Ramos (cell line): ENCODE measurements around the gene ACHE.

Experiments used
- in situ Hi-C: fragments of 300-500 bp; cut with MboI; formaldehyde crosslinking; loops from one replicate; pipeline ENCODE4 v1.14.3; 2022; ENCODE audit warnings: low sequenced_read_pairs; ENCODE audit not compliant: unreplicated experiment

The ACHE gene

DNA sequence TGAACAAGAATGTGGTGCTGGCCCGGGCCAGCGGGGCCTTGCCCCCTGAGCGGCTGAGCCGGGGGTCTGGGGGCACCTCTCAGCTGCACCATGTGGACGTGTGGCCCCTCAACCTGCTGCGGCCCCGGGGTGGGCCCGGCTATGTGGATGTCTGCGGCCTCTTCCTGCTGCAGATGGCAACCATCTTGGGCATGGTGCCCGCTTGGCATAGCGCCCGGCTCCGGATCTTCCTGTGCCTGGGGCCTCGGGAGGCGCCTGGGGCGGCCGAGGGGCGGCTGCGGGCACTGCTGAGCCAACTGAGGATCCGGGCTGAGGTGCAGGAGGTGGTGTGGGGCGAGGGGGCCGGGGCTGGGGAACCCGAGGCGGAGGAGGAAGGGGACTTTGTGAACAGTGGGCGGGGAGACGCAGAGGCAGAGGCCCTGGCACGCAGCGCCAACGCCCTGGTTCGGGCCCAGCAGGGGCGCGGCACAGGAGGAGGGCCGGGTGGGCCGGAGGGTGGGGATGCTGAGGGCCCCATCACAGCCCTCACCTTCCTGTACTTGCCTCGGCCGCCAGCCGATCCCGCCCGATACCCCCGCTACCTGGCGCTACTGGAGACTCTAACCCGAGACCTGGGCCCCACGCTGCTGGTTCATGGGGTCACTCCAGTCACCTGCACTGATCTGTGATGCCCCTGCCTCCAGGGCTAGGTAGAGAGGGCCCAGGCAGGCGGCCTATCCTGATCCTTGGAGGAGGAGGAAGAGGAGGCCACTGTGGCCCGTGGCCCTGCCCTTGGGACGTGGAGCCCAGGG lies 29.6 kb downstream of the ACHE start:
- in situ Hi-C loops, result loop anchor here (25.0 kb wide), 1 partner anchor 1596 kb away; the partner anchor contains the start of genes ALKBH4 and LRWD1

DNA sequence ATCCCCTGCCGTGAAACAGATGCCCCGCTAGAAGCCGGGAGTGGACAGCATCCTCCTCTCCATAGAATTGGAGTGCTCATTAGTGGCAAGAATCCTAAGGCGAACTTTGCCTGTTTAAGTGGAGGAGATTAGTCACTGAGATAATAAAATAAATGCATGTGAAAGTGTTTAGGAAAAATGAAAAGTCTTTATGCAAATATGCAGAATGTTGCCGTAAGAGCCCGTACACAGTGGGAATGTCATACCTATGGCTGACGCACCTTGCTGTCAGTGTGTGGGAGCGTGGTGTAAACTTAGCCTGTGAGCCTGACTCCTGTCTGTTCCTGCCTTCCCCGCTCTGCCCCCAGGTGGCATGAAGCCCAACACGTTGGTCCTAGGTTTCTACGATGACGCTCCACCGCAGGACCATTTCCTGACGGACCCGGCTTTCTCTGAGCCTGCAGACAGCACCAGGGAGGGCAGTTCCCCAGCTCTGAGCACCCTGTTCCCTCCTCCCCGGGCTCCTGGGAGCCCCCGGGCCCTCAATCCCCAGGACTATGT lies 30.2 kb downstream of the ACHE start:
- in situ Hi-C loops, result loop anchor here (25.0 kb wide), 1 partner anchor 1597 kb away; the partner anchor contains the start of genes ALKBH4 and LRWD1

- in situ Hi-C loops, result loop anchor here (25.0 kb wide), 1 partner anchor 1598 kb away; the partner anchor contains the start of genes ALKBH4 and LRWD1
These were observed 31.3 kb downstream of the ACHE start for GRCh38 chr7:100864263-100864845.

DNA sequence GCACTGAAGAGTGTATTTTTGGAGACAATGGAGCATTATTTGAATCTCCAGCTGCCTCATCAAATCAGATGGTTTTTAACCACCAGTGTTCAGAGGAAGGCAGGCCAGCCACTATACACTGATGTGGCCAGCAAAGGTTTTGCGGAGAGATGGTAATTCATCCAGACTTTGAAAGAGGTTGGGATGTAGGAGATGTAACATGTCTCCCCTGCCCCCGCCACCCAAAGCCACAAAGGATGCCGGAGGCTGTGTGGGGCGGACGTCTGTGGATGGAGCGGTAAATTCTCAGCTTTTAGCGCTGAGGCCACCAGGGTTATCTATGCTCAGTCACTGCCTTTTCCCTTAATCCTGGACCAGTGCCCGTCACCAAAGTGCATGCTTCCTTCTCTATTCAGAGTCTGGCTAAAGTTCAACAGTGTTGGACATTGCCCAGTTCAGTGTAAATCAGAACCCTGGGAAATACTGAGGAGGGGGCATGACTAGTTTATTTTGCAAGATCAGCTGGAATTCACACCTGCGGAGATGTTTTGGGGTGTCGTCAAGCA lies 32.2 kb downstream of the ACHE start:
- in situ Hi-C loops, result loop anchor here (25.0 kb wide), 1 partner anchor 1599 kb away; the partner anchor contains the start of genes ALKBH4 and LRWD1

GRCh38 chr7:100861616-100861985 lies 34.1 kb downstream of the ACHE start:
- in situ Hi-C loops, result loop anchor here (25.0 kb wide), 1 partner anchor 1601 kb away; the partner anchor contains the start of genes ALKBH4 and LRWD1

DNA sequence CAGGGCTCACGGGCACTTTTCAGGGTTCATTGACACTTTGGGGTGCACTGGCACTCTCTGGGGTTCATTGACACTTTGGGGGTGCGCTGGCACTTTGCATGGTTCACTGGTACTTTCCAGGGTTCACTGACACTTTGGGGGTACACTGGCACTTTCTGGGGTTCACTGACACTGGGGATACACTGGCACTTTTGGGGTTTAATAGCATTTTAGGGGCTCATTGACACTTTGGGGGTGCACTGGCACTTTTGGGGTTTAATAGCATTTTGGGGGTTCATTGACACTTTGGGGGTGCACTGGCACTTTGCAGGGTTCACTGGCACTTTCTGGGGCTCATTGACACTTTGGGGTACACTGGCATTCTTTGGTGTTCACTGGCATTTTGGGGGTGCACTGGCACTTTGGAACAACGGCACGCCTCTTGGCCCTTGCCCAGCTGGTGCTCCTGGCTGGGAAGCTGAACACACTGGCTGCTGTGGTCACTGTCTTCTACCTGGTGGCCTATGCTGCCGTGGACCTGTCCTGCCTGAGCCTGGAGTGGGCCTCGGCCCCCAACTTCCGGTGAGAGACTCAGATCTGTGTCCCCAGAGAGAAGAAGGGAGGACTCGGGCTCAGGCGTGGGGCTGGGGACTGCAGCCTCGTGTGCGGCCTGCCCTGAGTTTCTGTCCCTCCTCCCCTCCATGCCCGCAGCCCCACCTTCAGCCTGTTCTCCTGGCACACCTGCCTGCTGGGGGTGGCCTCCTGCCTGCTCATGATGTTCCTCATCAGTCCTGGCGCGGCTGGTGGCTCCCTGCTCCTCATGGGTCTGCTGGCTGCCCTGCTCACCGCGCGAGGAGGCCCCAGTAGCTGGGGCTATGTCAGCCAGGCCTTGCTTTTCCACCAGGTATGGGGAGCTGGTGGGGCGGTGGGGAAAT lies 34.7 kb downstream of the ACHE start:
- in situ Hi-C loops, result loop anchor here (25.0 kb wide), 1 partner anchor 1601 kb away; the partner anchor contains the start of genes ALKBH4 and LRWD1

GRCh38 chr7:100859856-100860255 lies 35.8 kb downstream of the ACHE start:
- in situ Hi-C loops, result loop anchor here (10.0 to 25.0 kb wide), 2 partner anchors 155 to 1602 kb away; partner anchors contain the start of genes ALKBH4, LRWD1 and POP7

DNA sequence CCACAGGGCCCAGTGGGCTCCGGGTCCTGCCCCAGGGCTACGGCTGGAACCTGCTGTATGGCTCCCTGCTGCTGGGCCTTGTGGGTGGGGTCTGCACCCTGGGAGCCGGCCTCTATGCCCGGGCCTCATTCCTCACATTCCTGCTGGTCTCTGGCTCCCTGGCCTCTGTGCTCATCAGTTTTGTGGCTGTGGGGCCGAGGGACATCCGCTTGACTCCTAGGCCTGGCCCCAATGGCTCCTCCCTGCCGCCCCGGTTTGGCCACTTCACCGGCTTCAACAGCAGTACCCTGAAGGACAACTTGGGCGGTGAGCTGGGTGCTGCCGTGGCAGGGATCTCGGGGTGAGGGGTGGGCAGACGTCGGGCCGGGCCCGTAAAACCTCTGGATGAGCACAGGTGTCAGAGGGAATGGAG lies 38.8 kb downstream of the ACHE start:
- in situ Hi-C loops, result loop anchor here (10.0 to 25.0 kb wide), 2 partner anchors 152 to 1605 kb away; partner anchors contain the start of genes ALKBH4, LRWD1 and POP7

DNA sequence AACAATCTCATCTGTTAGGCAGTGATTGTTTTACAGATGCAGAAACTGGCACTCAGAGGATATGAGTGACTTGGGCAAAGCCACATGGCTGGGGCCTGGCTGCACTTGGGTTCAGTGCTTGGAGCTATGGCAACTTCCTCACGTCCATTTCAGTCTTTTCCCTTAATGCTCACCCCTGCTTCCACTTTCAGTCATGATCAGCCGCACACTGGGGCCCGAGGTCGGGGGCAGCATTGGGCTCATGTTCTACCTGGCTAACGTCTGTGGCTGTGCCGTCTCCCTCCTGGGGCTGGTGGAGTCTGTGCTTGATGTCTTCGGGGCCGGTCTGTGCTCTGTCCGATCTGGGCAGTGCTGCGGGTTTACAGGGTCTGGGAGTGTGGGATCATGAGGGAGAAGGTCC lies 40.2 kb downstream of the ACHE start:
- in situ Hi-C loops, result loop anchor here (10.0 to 25.0 kb wide), 2 partner anchors 151 to 1607 kb away; partner anchors contain the start of genes ALKBH4, LRWD1 and POP7

GRCh38 chr7:100854899-100855298 lies 40.8 kb downstream of the ACHE start:
- in situ Hi-C loops, result loop anchor here (10.0 to 25.0 kb wide), 2 partner anchors 150 to 1607 kb away; partner anchors contain the start of genes ALKBH4, LRWD1 and POP7

GRCh38 chr7:100854146-100854895 lies 41.4 kb downstream of the ACHE start:
- in situ Hi-C loops, result loop anchor here (10.0 to 25.0 kb wide), 2 partner anchors 150 to 1608 kb away; partner anchors contain the start of genes ALKBH4, LRWD1 and POP7

DNA sequence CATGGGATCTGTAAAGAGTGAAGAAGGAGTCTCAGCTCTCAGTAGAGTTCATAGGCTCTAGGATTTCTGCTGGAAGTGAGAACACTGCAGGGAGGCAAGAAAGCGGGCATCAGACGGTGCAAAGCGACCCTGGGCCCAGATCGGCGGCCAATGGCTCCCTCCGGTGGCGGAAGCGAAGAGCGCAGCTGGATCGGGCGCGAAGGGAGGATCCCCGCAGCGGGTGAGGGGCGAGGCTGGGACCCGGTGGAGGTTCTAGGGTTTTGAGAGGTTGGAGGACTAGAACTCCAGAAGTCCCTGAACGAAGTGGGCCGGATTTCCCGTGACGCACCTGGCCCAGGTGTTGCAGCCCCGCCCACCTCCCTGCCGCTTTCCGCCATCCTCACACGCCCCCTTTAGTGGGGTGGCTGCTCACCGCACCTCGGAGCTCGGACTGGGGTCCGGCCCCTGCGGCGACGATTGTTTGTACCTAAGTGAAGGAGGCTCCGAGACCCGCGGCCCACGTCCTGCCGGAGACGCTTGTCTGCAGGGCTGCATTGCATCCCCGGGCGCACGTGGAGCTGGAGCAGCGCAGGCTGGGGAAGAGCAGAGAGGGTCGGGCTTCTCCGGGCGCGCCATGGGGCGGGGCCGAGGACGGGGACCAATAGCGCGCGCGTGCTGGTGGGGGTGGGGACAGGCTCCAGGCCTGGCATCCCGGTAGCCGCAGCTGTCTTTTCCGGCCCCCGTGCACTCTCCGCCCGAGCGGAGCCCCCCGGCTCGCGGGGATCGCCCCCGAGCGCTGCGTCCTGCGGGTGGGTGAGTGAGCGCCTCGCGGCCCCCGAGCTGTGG lies 43.4 kb downstream of the ACHE start, which contains the start of gene SLC12A9:
Gene SLC12A9 (plus strand): TSS at position 666 of the 825 bp plus-strand sequence. CDS start 1,485 bp downstream, outside the sequence.
- in situ Hi-C loops, result loop anchor here (10.0 to 25.0 kb wide), 2 partner anchors 147 to 1610 kb away; partner anchors contain the start of genes ALKBH4, LRWD1 and POP7

DNA sequence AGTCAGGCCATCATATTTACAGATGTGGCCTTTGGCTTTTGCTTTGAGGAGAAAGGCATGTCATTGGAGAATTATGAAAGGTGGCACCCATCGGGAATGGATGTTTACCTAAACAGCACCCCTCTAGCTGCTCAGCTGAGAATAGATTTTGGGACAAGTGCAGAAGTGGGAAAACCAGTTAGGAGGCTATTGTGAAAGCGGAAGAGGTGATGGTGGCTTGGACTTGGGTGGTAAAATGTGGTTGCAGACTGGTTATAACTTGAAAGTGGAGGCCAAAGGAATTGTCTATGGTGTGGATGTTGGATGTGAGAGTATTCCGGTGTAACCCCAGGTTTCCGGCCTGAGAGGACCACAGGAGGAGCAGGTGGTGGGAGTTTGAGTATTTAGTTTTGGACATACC lies 48.3 kb downstream of the ACHE start:
- in situ Hi-C loops, result no loop called here

- in situ Hi-C loops, result no loop called here
These were observed 55.1 kb downstream of the ACHE start for GRCh38 chr7:100840470-100841100.
